ENCODE results near the gene MOCOS.

GRCh38 chr18:36304723-36305122, 117.4 kb downstream of the MOCOS start:
- TF ChIP-seq, protein P1, sequence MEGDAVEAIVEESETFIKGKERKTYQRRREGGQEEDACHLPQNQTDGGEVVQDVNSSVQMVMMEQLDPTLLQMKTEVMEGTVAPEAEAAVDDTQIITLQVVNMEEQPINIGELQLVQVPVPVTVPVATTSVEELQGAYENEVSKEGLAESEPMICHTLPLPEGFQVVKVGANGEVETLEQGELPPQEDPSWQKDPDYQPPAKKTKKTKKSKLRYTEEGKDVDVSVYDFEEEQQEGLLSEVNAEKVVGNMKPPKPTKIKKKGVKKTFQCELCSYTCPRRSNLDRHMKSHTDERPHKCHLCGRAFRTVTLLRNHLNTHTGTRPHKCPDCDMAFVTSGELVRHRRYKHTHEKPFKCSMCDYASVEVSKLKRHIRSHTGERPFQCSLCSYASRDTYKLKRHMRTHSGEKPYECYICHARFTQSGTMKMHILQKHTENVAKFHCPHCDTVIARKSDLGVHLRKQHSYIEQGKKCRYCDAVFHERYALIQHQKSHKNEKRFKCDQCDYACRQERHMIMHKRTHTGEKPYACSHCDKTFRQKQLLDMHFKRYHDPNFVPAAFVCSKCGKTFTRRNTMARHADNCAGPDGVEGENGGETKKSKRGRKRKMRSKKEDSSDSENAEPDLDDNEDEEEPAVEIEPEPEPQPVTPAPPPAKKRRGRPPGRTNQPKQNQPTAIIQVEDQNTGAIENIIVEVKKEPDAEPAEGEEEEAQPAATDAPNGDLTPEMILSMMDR (conservative IDR thresholded peaks at IDR 0.05; ENCODE audit: low read depth, low read length) = no peak
- no peak for TF ChIP-seq EZH2 (IDR thresholded peaks at IDR 0.05; ENCODE audit: low read length, unreplicated experiment)
